Loucy (cell line): ENCODE data around the gene IL36G.
"Not testable (repeated sequence)": the region's sequence is repeated elsewhere in the genome, so short reads cannot be mapped to it uniquely, and the experiment has no call there.

Experiments used
- H2AFZ ChIP-seq: fragments of 200-600 bp; sonication (generic); 2 replicates; pipeline ENCODE4 v1.6.0; 2016; ENCODE audit warnings: antibody characterized with exemption, mild to moderate bottlenecking, low read length, moderate library complexity
- H3F3A ChIP-seq: fragments of 200-600 bp; 2 replicates; pipeline ENCODE4 v1.6.0; 2016; ENCODE audit warnings: antibody characterized with exemption, low read depth, mild to moderate bottlenecking
- H3K27me3 ChIP-seq: fragments of 200-600 bp; sonication (generic); 2 replicates; pipeline ENCODE4 v1.6.1; 2014; ENCODE audit warnings: low read length, mild to moderate bottlenecking; ENCODE audit not compliant: insufficient read depth, poor library complexity, severe bottlenecking
- H3K36me3 ChIP-seq: fragments of 200-600 bp; sonication (generic); 2 replicates; pipeline ENCODE4 v1.6.1; 2016; ENCODE audit warnings: low read length; ENCODE audit not compliant: insufficient read depth
- H3K4me1 ChIP-seq: fragments of 200-600 bp; sonication (generic); 2 replicates; pipeline ENCODE4 v1.5.1; 2014; ENCODE audit warnings: low read length, mild to moderate bottlenecking; ENCODE audit not compliant: insufficient read depth, poor library complexity, severe bottlenecking
- H3K4me2 ChIP-seq: fragments of 200-600 bp; sonication (generic); 2 replicates; pipeline ENCODE4 v1.6.0; 2014; ENCODE audit warnings: antibody characterized with exemption, low read length, low read depth, mild to moderate bottlenecking; ENCODE audit not compliant: poor library complexity, severe bottlenecking
- H3K4me3 ChIP-seq: fragments of 200-600 bp; sonication (generic); 2 replicates; pipeline ENCODE4 v1.5.1; 2014; ENCODE audit warnings: low read length, mild to moderate bottlenecking, mixed read lengths; ENCODE audit not compliant: poor library complexity, severe bottlenecking
- H3K79me2 ChIP-seq: fragments of 200-600 bp; sonication (generic); 2 replicates; pipeline ENCODE4 v1.6.1; 2014; ENCODE audit warnings: low read length; ENCODE audit not compliant: insufficient read depth
- H3K9ac ChIP-seq: fragments of 200-600 bp; sonication (generic); 2 replicates; pipeline ENCODE4 v1.6.0; 2014; ENCODE audit warnings: mild to moderate bottlenecking, low read depth, low read length, moderate library complexity; ENCODE audit not compliant: poor library complexity, severe bottlenecking
- H3K9me2 ChIP-seq: fragments of 200-600 bp; sonication (generic); replicated peaks from 2 replicates; pipeline ENCODE4 v1.6.1; 2016; ENCODE audit warnings: low read depth, low read length, mixed read lengths
- H3K9me3 ChIP-seq: fragments of 200-600 bp; sonication (generic); 2 replicates; pipeline ENCODE4 v1.6.1; 2014; ENCODE audit warnings: mild to moderate bottlenecking, antibody characterized with exemption, low read length, low read depth; ENCODE audit not compliant: insufficient read depth
- H4K20me1 ChIP-seq: fragments of 200-600 bp; sonication (generic); 2 replicates; pipeline ENCODE4 v1.6.0; 2014; ENCODE audit warnings: antibody characterized with exemption, low read length, mild to moderate bottlenecking; ENCODE audit not compliant: insufficient read depth, poor library complexity, severe bottlenecking
- CTCF ChIP-seq: fragments of 200-600 bp; sonication (generic); conservative IDR thresholded peaks from 2 replicates; pipeline ENCODE4 v1.5.1; 2014; ENCODE audit warnings: mild to moderate bottlenecking, antibody characterized with exemption, low read length
- EZH2phosphoT487 ChIP-seq: fragments of 200-600 bp; IDR thresholded peaks from 2 replicates; pipeline ENCODE4 v1.6.1; 2018; ENCODE audit warnings: antibody characterized with exemption, mild to moderate bottlenecking, moderate library complexity, borderline replicate concordance

IL36G gene

GRCh38 chr2:112977559-112978056 lies at the start of gene IL36G:
Gene IL36G, plus strand, starts transcription at chr2:112978006. Its CDS starts 633 bp downstream, at chr2:112978639.
- no peak within 1 kb of the TSS for H3K4me3 ChIP-seq
- H2AFZ ChIP-seq: no peak within 1 kb of the TSS
- H3K9me2 ChIP-seq: 0 out of 2 replicates have a peak, but pooled peaks cover 3% of the 10 kb centered on the region
- H3K9ac ChIP-seq: no peak within 1 kb of the TSS
- no peaks in the 10 kb centered on the region for H3F3A ChIP-seq
- no peak within 1 kb of the TSS for H3K4me2 ChIP-seq
- H4K20me1 ChIP-seq: no peaks in the 10 kb centered on the region
- no peaks in the 10 kb centered on the region for H3K36me3 ChIP-seq
- no peaks in the 10 kb centered on the region for H3K9me3 ChIP-seq
- TF ChIP-seq EZH2phosphoT487 (no peak), CTCF (no peak)
- peaks cover 41% of the 10 kb centered on the region for H3K27me3 ChIP-seq
- no peaks in the 10 kb centered on the region for H3K4me1 ChIP-seq
- H3K79me2 ChIP-seq: no peaks in the 10 kb centered on the region

GRCh38 chr2:112933261-112933660 lies 44.5 kb upstream of the IL36G start:
- TF ChIP-seq CTCF (no peak), EZH2phosphoT487 (no peak)
- no peaks in the 10 kb centered on the region for H4K20me1 ChIP-seq
- no peak overlapping the region for H3K4me2 ChIP-seq
- H3K36me3 ChIP-seq: no peaks in the 10 kb centered on the region
- H3K9ac ChIP-seq: no peak overlapping the region
- H3K27me3 ChIP-seq: no peaks in the 10 kb centered on the region
- no peaks in the 10 kb centered on the region for H3F3A ChIP-seq
- no peaks in the 10 kb centered on the region for H3K79me2 ChIP-seq
- no peaks in the 10 kb centered on the region for H3K9me3 ChIP-seq
- H3K4me3 ChIP-seq: no peak overlapping the region
- no peaks in the 10 kb centered on the region for H3K9me2 ChIP-seq
- no peaks in the 10 kb centered on the region for H3K4me1 ChIP-seq
- H2AFZ ChIP-seq: no peak overlapping the region

GRCh38 chr2:112934117-112934516 lies 43.7 kb upstream of the IL36G start:
- not testable (repeated sequence) for H3K4me2 ChIP-seq, H3K27me3 ChIP-seq, H3K4me3 ChIP-seq

GRCh38 chr2:112936927-112937232 lies 40.9 kb upstream of the IL36G start:
- Histone ChIP-seq H3K79me2 (no peaks in the 10 kb centered on the region), H3K9ac (no peak overlapping the region), H3K36me3 (no peaks in the 10 kb centered on the region), H3K4me2 (no peak overlapping the region), H2AFZ (no peak overlapping the region), H3K27me3 (no peaks in the 10 kb centered on the region), H3K9me3 (no peaks in the 10 kb centered on the region), H3K9me2 (no peaks in the 10 kb centered on the region), H4K20me1 (no peaks in the 10 kb centered on the region), H3K4me3 (no peak overlapping the region), H3K4me1 (no peaks in the 10 kb centered on the region), H3F3A (no peaks in the 10 kb centered on the region)
- no peak for TF ChIP-seq EZH2phosphoT487
- TF ChIP-seq CTCF: no peak

More at GRCh38 chr2:112934117-112934516, 43.7 kb upstream of the IL36G start:
- H4K20me1 ChIP-seq, H3K79me2 ChIP-seq, H2AFZ ChIP-seq, H3K9me2 ChIP-seq, H3K9me3 ChIP-seq, H3K9ac ChIP-seq, H3F3A ChIP-seq, H3K4me1 ChIP-seq, H3K36me3 ChIP-seq: not testable (repeated sequence)
